Stomach (tissue), 9 donors: Measurements from ENCODE around the gene FAM3D. TPM values are rescaled to one million over a fixed set of nuclear protein-coding genes. Genes with fewer than 3 reads are reported as not detected.

ENCODE experiments used
- DNase-seq, 2 donors: peaks; one replicate each; pipeline versions ENCODE4 v3.0.0 to v3.0.0-alpha.2; 2013 to 2019
- H3K27ac ChIP-seq, 5 donors: fragments of 200-600 bp in 4 of 5; sonication (generic) in 4 of 5; one replicate each; pipeline ENCODE4 v1.5.1; 2013 to 2019; ENCODE audit warnings: mild to moderate bottlenecking in 1 of 5, moderate library complexity in 1 of 5
- H3K27me3 ChIP-seq, 3 donors: fragments of 200-600 bp; sonication (generic); one replicate each; pipeline ENCODE4 v1.5.1; 2017 to 2019; ENCODE audit warnings: mixed run types in 1 of 3
- H3K36me3 ChIP-seq, 4 donors: fragments of 200-600 bp; sonication (generic); 1 replicate in 3 of 4; 2 replicates in 1 of 4; pipeline ENCODE4 v1.5.1; 2016 to 2019
- H3K4me1 ChIP-seq, 4 donors: fragments of 200-600 bp; sonication (generic); one replicate each; pipeline ENCODE4 v1.5.1; 2016 to 2019
- H3K4me3 ChIP-seq, 4 donors: fragments of 200-600 bp; sonication (generic) in 3 of 4; one replicate each; pipeline ENCODE4 v1.5.1; 2016 to 2019; ENCODE audit warnings: mild to moderate bottlenecking in 1 of 4
- H3K9me3 ChIP-seq, 4 donors: fragments of 200-600 bp; sonication (generic); one replicate each; pipeline ENCODE4 v1.5.1; 2016 to 2019
- CTCF ChIP-seq, 7 experiments: fragments of 450-650 bp in 4 of 7; fragments of 200-600 bp in 3 of 7; sonication (generic) in 3 of 7; IDR thresholded peaks; one replicate each; pipeline ENCODE4 v1.5.1; 2016 to 2019; ENCODE audit warnings: antibody characterized with exemption in 7 of 7, control low read depth in 2 of 7, mild to moderate bottlenecking in 1 of 7
- EP300 ChIP-seq: sonication (generic); formaldehyde crosslinking; IDR thresholded peaks from one replicate; pipeline ENCODE4 v1.6.1; 2017; ENCODE audit warnings: antibody characterized with exemption
- POLR2A ChIP-seq, 4 donors: fragments of 450-650 bp; IDR thresholded peaks; one replicate each; pipeline ENCODE4 v1.6.1; 2016; ENCODE audit warnings: antibody characterized with exemption in 4 of 4, control low read depth in 2 of 4, mild to moderate bottlenecking in 1 of 4, moderate library complexity in 1 of 4
- POLR2AphosphoS5 ChIP-seq, 3 donors: sonication (generic); formaldehyde crosslinking; IDR thresholded peaks; one replicate each; pipeline ENCODE4 v1.6.1; 2016; ENCODE audit warnings: antibody characterized with exemption in 3 of 3
- WGBS, 5 donors: extraction: QIAGEN DNeasy Blood & Tissue Kit in 3 of 5; methylation state at CpG; one replicate each; pipeline versions ENCODE4 v1.1.5 to v1.1.7; 2013 to 2018; 5-methylcytosine and 5-hydroxymethylcytosine counted together
- intact Hi-C: fragments of 100-400 bp; cut with DNase I; formaldehyde crosslinking; loops from one replicate; pipeline ENCODE4 v1.15.1; 2023; ENCODE audit warnings: low total_unique reads
- polyA plus RNA-seq, 3 donors: library from polyadenylated mRNA; stranded (reverse); fragments of 200-250 nt; gene quantifications; one replicate each; pipeline ENCODE4 v1.2.3, GENCODE V29; 2013
- total RNA-seq, 5 donors: library from RNA; depleted of rRNA; stranded (reverse); fragments of >200 nt; gene quantifications; one replicate each; pipeline versions ENCODE4 v1.1.0 to v1.2.3, GENCODE V29; 2014 to 2016
- donor health status: healthy with polysubstance abuse.
- donor health status: Bipolar disorder and iron deficiency.
- donor health status: healthy.

FAM3D gene
- total and polyA plus RNA-seq, 8 donors = 7.6 to 581 (median 39.1) TPM

- intact Hi-C loops = no loop called here
- no peak for DNase-seq
- no peak overlapping the region for H3K4me3 ChIP-seq
- TF ChIP-seq POLR2AphosphoS5 (IDR thresholded peaks at IDR 0.05) (no peak), CTCF (IDR thresholded peaks at IDR 0.05) (no peak), EP300 (no peak), POLR2A (IDR thresholded peaks at IDR 0.05) (no peak)
- H3K27me3 ChIP-seq = peaks cover 0 to 4% (median 0%) of the 10 kb centered on the region in 3 donors
- H3K9me3 ChIP-seq = no peaks in the 10 kb centered on the region
- 82 to 95% (median 88%) methylated on average over 6 to 8 of the region's 8 CpGs for WGBS, 5 donors
- H3K36me3 ChIP-seq = peaks cover 0 to 30% (median 14%) of the 10 kb centered on the region in 4 donors
- no peak overlapping the region for H3K27ac ChIP-seq
- peaks cover 3 to 22% (median 20%) of the 10 kb centered on the region in 4 donors for H3K4me1 ChIP-seq
Measured at GRCh38 chr3:58633157-58633865, 33.3 kb downstream of the FAM3D start.

- no peaks in the 10 kb centered on the region for H3K9me3 ChIP-seq
- intact Hi-C loops = no loop called here
- 29 to 74% (median 55%) methylated on average over 4 of the region's 4 CpGs for WGBS, 5 donors
- DNase-seq = no peak
- peaks cover 0 to 29% (median 10%) of the 10 kb centered on the region in 4 donors for H3K36me3 ChIP-seq
- H3K4me3 ChIP-seq = no peak overlapping the region
- peaks cover 16 to 37% (median 35%) of the 10 kb centered on the region in 4 donors for H3K4me1 ChIP-seq
- TF ChIP-seq POLR2A (IDR thresholded peaks at IDR 0.05) = no peak
- TF ChIP-seq EP300 = no peak
- no peak overlapping the region for H3K27ac ChIP-seq
- peaks cover 0 to 4% (median 0%) of the 10 kb centered on the region in 3 donors for H3K27me3 ChIP-seq
Measured at GRCh38 chr3:58631742-58632141, 34.8 kb downstream of the FAM3D start.

- no peak overlapping the region for H3K4me3 ChIP-seq
- H3K36me3 ChIP-seq = peaks cover 0 to 18% (median 7%) of the 10 kb centered on the region in 4 donors
- DNase-seq = no peak
- TF ChIP-seq EP300 (no peak), POLR2A (IDR thresholded peaks at IDR 0.05) (no peak), POLR2AphosphoS5 (IDR thresholded peaks at IDR 0.05) (no peak), CTCF (IDR thresholded peaks at IDR 0.05) (no peak)
- H3K9me3 ChIP-seq = no peaks in the 10 kb centered on the region
- H3K4me1 ChIP-seq = peaks cover 16 to 38% (median 35%) of the 10 kb centered on the region in 4 donors
- intact Hi-C loops = no loop called here
- peaks cover 0 to 4% (median 0%) of the 10 kb centered on the region in 3 donors for H3K27me3 ChIP-seq
- WGBS, 5 donors = 51 to 69% (median 55%) methylated on average over 5 of the region's 5 CpGs
- H3K27ac ChIP-seq = no peak overlapping the region
Measured at GRCh38 chr3:58630710-58631092, 35.9 kb downstream of the FAM3D start.

GRCh38 chr3:58630076-58630709 lies 36.4 kb downstream of the FAM3D start:
- H3K27ac ChIP-seq = peak overlapping the region in 3 of 5 donors; percentile 68 to 74 (median 72)
- H3K4me3 ChIP-seq = no peak overlapping the region
- WGBS, 5 donors = 3 to 12% (median 6%) methylated on average over 9 of the region's 9 CpGs
- DNase-seq = peak; percentile 66 to 85
- H3K4me1 ChIP-seq = peaks cover 16 to 38% (median 35%) of the 10 kb centered on the region in 4 donors
- H3K36me3 ChIP-seq = peaks cover 0 to 13% (median 4%) of the 10 kb centered on the region in 4 donors
- peaks cover 0 to under 1% (median 0%) of the 10 kb centered on the region in 3 donors for H3K27me3 ChIP-seq
- intact Hi-C loops = no loop called here
- TF ChIP-seq POLR2AphosphoS5 (IDR thresholded peaks at IDR 0.05) (no peak), CTCF (IDR thresholded peaks at IDR 0.05) (peak in 6 of 7 experiments; percentile 73 to 97 (median 92))
- no peaks in the 10 kb centered on the region for H3K9me3 ChIP-seq
